AG08395 (cell line): ENCODE data around the gene GOLPH3.
"Not testable (repeated sequence)": the region's sequence is repeated elsewhere in the genome, so short reads cannot be mapped to it uniquely, and the experiment has no call there.

Source experiments
- DNase-seq: peaks from one replicate; pipeline ENCODE4 v3.0.0; 2012; ENCODE audit warnings: mixed read lengths, low spot score

The GOLPH3 gene

GRCh38 chr5:32135086-32135485 lies 39.0 kb downstream of the GOLPH3 start:
- DNase-seq, result no peak

GRCh38 chr5:32132757-32133156 lies 41.4 kb downstream of the GOLPH3 start:
- DNase-seq, result no peak

DNA sequence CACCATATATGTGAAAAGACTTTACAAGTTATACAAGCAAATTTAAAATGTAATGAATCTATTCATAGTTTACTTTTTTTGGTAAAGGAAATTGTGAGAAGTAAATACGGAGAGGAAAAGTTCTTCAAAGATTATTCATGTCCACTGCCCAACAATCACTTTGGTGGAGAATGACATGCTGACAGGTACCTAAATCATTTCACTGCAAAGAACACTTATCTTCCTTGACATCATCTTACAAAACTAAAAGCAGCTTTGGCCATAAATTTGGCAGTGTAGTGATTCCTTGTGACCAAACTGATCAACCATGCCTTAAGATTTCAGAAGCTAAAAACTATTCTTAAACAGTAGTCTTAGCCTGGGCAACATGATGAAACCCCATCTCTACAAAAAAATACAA lies 42.5 kb downstream of the GOLPH3 start:
- no peak for DNase-seq

DNA sequence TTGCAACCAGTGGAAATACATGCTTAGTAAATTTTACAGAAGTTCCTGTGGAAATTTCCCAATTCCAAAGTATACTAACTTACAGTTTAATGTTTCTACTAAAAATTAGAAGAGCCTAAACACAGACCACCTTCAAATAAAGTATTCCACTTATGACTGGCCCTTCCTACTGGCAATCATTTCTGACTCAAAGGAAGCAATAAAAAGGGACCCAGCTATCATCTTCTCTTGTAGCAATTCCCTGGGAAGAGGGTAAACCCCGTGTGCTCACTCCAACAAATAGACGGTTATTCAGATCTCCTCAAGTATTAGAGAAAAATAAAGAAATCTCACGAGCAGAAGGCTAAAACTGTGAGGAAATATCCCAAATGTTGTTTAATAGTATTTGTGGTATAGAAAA lies 43.3 kb downstream of the GOLPH3 start:
- DNase-seq, result no peak

DNA sequence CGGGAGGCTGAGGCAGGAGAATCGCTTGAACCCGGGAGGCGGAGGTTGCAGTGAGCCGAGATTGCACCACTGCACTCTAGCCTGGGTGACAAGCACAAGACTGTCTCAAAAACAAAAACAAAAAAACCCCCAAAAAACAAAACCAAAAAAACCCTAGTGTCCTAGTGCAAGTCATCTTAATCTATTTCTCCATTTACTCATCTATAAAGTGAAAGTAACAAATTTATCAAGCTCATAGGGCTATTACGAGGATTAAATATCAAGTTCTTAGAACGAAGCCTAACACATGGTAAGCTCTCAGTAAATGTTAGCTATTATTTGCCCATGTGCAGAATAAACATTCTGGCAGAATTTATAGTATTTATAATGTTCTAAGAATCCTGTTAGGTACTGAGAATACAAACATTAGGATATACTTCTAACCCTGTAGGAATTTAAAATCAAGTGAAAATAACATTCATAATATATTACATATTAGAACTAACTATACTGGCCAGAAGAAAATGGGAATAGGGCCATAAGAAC lies 45.0 kb downstream of the GOLPH3 start:
- no peak for DNase-seq

- no peak for DNase-seq
These were observed 46.4 kb downstream of the GOLPH3 start for GRCh38 chr5:32127711-32128110.

DNA sequence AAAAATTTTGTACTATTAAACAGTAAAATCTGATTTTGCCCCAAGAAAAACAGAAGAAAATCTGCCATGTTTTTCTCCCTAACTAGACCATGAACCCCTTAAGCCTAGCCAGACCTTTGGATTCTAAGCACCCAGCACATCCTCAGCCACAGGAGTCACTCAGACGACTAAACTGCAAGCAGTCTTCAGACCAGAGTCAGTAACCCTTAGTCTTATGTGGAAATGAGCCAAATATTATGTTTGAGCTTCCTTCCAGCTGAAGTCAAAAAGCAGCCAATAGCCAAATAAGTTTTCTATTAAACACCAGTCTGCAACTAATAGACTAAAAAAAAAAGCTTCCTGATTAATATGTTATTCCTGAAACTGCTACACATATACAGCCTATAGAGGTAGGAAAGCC lies 47.4 kb downstream of the GOLPH3 start:
- no peak for DNase-seq

- no peak for DNase-seq
These were observed 50.0 kb downstream of the GOLPH3 start for GRCh38 chr5:32123889-32124676.

- no peak for DNase-seq
These were observed 50.9 kb downstream of the GOLPH3 start for GRCh38 chr5:32123058-32123805.

DNA sequence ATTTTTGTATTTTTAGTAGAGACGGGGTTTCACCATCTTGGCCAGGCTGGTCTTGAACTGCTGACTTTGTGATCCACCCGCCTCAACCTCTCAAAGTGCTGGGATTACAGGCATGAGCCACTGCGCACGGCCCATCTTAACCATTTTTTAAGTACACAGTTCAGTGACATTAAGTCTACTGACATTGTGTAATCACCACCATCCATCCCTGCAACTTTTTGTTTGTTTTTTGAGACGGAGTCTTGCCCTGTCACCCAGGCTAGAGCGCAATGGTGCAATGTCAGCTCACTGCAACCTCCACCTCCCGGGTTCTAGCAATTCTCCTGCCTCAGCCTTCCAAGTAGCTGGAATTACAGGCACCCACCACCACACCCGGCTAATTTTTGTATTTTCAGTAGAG lies 55.2 kb downstream of the GOLPH3 start:
- DNase-seq, result not testable (repeated sequence)

DNA sequence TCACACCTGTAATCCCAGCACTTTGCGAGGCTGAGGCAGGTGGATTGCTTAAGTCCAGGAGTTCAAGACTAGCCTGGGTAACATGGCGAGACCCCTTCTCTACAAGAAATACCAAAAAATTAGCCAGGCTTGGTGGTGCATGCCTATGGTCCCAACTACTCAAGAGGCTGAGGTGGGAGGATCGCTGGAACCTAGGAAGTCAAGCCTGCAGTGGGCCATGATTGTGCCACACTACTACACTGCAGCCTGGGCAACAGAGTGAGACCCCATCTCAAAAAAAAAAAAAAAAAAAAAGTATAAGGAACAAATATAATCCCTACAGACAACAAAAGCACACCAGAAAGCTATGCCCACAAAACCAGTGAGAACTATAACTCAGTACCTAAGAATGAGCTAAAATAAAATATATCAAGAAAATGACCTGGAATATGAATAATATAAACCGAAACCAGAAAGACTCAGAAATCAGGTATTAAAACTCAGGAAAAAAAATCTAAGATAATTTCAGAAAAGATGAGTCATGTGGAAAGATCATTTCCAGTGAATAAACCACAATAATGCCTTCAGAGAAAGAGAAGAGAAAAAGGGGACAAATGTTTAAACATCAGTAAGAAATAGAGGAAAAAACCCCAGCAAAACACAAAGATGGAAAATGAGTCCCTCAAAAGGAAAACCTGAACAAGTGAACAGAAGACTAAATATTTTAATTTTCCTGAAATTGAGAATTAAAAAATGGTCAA lies 57.4 kb downstream of the GOLPH3 start:
- DNase-seq, result peak; percentile 58

DNA sequence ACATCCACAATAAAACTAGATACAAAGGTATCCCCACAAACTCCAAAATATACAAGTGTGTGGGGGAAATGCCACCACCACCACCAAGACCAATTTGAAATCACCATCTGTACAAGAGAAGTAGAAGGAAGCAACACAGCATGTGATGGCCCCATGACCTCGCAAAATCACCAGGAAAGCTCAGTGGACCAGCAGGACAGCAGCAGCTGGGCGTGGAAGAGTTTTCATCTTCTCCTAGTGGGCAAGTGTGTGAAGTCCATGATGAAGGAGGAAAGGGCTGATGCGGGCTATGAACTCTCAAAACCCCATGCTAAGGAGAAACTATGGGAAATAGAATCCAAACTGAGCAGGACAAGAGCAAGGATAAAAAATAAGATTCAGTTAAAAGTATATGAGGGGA lies 58.1 kb downstream of the GOLPH3 start:
- no peak for DNase-seq

GRCh38 chr5:32110111-32110696 lies 63.9 kb downstream of the GOLPH3 start:
- no peak for DNase-seq

DNA sequence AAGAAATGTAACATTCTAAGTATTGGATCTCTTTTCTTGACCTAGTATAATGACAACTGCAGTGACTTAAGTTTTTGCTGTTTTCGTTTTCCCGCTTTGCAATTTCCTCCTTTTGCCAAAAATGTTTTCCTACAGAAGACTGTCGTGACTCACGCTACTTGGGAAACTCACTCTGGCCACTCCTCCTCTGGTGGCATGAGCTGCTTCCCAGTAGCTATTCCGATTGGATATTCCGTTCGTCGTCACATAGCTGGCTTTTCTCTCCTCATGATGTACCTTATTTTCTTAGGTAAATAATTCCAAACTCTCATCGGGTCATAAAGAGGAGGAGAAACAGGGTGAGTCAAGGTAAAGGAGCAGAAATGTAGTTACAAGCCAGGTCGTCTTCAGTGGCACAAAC lies 64.9 kb downstream of the GOLPH3 start:
- DNase-seq, result peak; percentile 73

DNA sequence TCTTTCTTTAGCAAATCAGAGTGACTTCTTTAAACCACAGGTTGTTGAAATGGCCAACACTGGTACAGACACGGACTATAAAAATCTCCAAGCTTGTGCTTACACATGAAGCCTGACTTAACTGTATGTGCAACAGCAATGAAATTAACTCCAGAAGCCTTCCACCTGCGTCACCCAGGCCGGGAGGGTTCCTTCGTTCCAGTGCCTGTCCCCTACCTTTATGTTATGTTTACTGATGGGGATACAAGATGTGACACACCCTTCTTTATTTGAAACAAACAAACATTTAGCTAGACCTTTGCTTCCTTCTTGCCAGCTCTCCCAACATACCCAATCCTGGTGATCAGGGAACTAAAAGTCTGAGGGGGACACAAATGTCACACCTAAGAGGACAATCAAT lies 66.0 kb downstream of the GOLPH3 start:
- no peak for DNase-seq

DNA sequence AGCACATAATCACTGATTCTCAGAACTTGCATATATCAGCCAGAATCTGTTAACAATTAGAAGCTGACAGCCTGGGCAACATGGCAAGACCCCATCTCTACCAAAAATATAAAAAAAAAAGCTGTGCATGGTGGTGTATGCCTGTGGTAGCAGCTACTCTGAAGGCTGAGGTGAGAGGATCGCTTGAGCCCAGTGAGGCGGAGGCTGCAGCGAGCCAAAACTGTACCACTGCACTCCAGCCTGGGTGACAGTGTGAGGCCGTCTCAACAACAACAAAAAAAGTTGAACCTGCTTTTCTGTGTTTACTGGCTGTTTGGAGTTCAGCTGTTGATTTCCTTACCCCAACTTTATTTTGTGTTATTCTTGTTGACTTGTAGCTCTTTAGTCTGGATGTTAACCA lies 66.8 kb downstream of the GOLPH3 start:
- DNase-seq, result no peak

DNA sequence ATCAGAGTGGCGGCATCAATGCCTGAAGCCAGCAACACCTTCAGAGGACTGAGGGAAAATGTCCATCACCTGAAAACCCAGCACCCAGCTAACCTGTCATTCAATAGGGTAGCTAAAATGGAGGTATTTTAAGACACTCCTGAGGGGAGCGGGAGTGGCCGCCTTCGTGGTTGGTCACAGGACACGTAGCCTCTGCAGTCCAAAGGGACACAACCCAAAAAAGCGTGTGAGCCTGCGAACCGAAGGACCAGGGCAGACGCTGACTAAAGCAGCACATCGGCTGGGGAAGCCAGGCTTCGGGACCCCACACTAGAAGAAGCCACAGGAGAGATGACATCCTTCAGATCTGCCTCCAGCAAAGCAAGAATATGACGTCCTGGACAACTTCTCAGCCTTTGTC lies 70.6 kb downstream of the GOLPH3 start:
- DNase-seq, result no peak

DNA sequence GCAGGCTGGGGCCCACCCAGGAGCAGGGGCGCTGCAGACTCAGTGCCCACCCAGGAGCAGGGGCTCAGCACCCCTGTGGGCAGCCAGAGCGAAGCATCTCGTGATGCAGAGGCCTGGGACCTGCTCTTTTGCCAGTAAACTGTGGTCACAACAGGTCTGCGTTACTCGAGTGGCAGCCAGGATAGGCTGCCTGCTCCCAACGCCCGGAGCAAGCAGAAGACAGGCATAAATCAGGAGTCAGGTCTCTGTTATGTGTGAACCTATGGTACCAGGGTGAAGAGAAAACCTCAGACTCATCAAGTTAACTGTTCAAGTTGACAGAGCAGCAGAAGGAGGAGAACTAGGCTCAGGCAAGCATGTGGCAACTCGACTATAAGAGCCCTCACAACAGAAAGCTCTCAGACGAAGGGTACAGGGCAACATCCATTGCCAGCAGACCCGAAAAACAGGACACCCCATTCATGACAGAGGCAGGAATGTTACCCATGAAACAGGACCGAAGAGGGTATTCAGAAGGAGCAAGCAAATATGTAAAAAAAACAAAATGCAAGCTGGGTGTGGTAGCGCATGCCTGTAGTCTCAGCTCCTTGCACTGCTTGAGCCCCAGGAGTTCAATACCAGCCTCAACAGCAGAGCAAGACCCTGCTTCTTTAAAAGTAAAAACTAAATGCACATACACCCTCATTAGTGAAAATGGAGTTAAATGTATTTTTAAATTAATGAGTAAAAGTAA lies 71.7 kb downstream of the GOLPH3 start:
- DNase-seq, result no peak

DNA sequence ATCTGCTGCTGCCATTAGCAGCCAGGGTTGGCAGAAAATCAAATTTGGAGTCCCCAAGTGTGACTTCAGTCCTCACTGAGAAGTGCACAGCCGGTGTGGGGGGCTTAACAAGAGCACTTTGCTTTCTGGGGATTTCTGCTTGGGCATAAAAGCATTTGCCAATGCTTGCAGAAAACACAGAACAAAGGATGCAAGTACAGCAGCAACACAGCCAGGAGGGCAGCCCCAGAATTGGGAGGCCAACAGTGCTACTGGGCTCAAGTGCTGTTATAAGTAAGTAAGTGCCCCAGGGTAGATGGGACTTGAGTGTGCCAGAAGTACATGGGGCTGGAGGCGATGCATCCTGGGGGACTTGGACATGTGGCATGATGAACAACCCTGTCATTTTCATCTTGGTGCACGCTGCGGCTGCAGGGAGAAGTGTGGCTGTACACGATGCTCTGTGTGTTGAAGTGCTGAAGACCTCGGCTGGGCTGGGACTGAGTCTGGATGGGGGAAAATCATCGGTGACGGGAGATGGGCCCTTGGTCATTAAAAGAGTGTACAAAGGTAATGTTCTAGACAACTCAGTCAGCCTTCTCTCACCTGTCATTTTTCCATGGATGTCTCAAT lies 73.3 kb downstream of the GOLPH3 start:
- DNase-seq, result no peak

DNA sequence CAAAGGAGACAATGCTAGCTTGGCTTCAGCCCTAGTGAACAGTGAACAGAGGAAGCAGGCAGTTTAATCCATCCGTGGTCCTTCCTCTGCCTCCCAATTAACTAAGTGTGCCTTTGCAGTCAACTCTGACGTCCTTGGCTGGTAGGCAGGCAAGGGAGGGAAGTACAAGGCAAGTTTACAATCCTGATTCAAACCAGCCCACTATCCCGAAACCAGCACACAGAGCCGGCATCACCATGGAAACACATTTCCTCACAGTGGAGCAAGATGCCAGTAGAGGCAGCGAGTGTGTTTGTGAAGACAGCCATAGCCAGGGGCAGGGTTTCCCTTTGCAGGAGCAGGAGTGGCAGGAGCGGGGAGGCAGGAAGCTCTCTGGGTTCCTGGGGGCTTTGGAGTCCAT lies 73.9 kb downstream of the GOLPH3 start:
- DNase-seq, result no peak

- DNase-seq, result no peak
These were observed 74.6 kb downstream of the GOLPH3 start for GRCh38 chr5:32099486-32100035.
